Epidermal melanocyte (primary cell): ENCODE data around the gene PNMA8A.
"Not testable (repeated sequence)": the region's sequence is repeated elsewhere in the genome, so short reads cannot be mapped to it uniquely, and the experiment has no call there.

Experiments used
- DNase-seq: peaks from one replicate; pipeline ENCODE4 v3.0.0; 2011; ENCODE audit warnings: low spot score; ENCODE audit not compliant: insufficient read length

Gene PNMA8A

GRCh38 chr19:46471116-46471733 is at the start of gene PNMA8A:
Gene PNMA8A (minus strand): TSS chr19:46471563. CDS start chr19:46471035, 528 bp downstream.
- DNase-seq, result no peak

- DNase-seq, result no peak
These were observed 49.3 kb upstream of the PNMA8A start for GRCh38 chr19:46520616-46521015.

DNA sequence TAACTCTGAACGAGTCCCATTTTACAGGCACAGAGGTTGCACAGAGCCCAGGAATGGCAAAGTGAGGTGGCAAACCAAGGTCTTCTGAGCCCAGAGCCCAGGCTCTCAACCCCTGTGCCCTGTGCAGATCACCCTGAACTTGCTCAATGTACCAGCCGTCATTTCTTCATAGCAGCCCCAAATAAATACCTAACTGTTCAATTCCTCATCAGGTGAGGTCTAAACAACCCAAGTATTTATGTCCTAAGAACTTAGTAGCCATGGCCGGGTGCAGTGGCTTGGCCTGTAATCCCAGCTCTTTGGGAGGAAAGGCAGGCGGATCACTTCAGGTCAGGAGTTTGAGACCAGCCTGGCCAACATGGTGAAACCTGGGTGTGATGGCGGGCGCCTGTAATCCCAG is 46.1 kb upstream of the PNMA8A start:
- DNase-seq, result no peak

DNA sequence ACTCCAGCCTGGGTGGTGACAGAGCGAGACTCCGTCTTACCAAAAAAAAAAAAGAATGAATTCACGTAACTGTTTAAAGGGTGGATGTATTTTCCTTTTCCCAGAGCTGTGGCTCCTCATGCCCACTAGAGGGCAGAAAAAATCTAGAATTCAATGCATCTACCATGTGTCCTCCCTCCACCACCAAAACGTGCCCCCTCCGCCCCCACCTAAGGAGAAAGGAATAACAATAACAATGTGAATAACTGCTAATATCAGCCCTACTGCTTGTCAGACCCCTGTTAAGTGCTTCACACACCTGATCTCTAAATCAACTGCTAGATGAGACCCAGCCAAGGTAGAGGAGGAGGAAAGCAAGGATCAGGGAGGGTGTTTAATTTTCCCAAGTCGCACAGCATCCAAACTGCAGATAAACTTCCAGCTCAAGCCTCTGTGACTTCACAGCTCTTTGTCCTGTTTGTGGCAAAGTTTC is 44.6 kb upstream of the PNMA8A start:
- DNase-seq, result peak; percentile 68

DNA sequence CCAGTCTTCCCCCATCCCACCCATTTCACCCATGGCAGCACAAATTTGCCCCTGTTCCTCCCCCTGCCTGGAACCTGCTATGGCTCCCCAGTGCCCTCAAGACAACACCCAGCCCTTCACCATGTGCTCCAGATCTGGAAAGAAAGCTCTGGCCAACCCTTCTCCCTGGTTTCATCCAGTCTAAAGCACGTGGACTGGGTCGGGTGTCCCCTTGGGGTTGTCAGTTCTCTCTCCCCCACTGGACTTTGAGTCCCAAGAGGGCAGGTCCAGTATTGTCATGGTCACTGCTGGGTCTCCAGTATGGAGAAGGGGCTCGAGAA is 43.9 kb upstream of the PNMA8A start:
- DNase-seq, result no peak

DNA sequence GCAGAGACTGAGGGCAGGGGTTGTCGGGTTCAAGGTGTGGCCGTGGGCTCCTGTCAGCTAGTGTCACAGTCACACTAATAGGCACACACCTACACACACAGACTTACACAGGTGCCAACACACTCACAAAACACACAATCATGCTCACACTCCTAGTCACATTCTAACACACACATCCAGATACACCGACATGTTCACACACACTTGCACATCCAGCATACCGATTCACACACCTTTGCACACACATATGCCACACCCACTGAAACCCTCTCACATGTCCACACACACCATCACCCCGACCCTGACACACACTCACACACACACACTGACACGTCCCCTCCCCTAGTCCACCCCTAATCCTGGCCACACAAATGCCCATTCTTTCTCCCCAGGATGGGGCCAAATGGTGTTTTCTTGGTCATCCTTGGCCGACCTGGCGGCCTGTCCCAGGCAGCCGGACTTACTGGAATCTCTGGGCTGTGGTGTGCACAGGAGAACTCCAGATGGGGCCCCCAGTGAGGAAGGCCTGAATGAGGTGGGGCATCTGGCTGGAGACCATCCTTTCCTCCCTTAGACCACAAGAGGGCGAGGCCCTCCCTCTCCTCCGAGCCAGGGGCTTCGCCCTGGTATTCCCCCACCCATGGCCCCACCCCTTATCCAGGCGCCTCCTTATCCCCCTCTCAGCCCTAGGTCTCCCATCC is 43.4 kb upstream of the PNMA8A start:
- no peak for DNase-seq

DNA sequence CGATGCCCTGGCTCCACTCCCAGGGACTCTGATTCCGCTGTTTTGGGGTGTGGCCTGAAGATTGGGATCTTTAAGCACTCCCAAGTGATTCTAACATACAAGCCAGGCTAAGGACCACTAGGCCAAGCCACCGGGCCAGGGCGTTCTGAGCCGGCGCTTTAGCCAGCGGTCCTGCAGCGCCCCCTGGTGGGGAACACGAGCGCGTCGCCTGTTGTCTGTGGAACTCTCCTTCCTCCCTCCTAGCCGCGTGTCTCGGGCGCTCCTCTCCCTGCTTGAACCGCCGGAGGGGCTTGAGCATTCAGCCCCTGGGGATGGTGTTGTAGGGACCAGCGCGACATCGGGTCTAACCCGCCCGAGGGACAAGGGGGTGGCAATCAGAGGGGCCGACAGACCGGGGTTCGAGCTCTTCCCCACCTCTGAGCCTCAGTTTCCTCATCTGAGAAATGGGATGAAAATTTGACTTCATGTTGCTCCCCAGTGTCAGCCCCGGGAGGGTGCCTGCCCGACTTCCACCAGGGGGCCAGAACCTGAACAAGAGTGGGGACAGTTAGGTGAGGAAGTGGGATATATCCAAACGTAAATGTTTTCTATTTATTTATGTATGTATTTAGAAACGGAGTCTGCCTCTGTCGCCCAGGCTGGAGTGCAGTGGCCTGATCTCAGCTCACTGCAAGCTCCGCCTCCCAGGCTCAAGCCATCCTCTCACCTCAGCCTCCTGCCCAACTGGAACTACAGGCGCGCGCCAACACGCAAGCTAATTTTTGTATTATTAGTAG is 42.3 kb upstream of the PNMA8A start:
- peak; percentile 69 for DNase-seq

DNA sequence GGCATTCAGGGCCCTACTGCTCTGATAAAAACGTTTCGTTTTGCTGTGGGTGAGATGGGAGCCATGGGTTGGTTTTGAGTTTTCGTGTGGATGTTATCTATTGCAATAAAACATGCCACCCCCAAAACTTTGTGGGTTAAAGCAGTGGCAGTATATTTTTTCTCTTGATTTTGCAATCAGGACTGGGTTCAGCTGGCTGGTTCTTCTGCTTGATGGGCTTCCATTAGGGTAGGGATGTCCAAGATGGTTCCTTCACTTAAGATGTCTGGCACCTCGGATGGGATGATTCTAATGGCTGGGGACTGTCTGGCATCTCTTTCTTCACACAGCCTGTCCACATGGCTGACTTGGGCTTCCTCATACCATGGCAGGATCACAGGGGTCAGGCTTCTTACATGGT is 39.9 kb upstream of the PNMA8A start:
- no peak for DNase-seq

DNA sequence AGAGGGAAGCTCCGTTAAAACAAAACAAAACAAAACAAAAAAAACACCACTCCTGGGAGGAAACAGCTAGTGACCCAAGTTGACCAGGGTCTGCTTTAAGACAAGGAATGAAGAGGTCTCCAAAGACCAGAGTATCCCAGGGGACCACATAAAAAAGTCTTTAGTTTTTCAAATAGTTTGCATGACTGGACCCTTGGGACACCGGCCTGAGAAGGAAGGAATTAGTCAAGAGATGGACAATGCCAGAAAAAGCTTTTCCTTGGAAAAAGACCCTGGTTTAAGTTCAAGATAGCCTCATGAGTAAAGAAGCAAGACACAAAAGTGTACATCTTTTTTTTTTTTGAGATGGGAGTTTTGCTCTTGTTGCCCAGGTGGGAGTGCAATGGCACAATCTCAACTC is 36.8 kb upstream of the PNMA8A start:
- no peak for DNase-seq

DNA sequence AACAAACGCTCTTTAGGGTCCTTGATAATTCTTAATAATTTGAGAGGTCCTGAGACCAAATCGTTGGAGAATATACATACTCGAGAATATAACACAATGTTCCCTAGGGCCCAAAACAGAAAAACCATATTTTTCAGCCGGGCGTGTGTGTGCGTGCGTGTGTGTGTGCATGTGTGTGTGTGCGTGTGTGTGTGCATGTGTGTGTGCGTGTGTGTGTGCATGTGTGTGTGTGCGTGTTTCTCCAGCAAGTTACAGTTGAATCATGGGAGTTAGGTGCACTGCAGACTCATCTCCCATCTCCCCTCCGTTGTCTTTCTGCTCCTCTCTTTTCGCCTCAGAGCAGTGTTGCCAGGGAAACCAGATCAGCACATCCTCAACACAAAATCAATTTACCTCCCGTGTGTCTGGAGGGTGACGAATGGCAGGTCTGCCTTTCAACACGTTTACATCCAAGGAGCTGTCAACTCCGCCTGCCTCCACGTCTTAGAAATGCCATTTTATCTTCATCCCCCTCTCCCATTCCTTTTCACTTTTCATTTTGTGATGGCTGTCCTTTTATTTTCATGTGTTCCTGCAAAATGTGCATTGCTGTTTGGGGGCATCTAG is 32.6 kb upstream of the PNMA8A start:
- no peak for DNase-seq

- no peak for DNase-seq
These were observed 31.5 kb upstream of the PNMA8A start for GRCh38 chr19:46502891-46503290.

DNA sequence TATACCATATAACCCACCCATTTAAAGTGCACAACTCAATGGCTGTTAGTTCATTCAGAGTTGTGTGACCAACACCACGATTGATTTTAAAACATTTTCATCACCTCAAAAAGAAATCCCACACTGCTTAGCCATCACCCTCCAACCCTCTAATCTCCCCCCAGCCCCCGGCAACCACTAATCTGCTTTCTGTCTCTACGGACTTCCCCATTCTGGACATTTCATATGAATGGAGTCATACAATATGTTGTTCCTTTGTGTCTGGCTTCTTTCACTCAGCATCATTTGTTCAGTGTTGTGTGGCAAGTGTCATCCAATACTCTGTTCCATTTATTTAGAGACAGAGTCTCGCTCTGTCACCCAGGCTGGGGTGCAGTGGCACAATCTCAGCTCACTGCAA is 28.3 kb upstream of the PNMA8A start:
- no peak for DNase-seq

DNA sequence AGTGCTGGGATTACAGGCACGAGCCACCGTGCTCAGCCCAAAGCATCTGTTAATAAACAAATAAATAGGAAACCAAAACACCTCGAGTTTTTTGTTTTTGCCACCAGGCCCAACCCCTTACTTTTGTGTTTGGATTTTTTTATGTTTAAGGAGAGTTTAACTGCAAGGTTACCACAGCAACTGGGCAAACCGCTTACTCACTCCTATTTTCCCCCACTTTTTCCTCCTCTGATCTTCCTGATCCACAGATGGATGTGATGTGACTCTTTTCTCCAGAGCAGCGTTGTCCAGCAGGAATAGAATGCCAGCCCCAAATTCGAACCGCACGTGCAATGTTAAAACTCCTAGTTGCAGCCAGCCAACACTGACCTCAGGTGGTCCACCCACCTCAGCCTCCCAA is 26.4 kb upstream of the PNMA8A start:
- DNase-seq, result no peak

DNA sequence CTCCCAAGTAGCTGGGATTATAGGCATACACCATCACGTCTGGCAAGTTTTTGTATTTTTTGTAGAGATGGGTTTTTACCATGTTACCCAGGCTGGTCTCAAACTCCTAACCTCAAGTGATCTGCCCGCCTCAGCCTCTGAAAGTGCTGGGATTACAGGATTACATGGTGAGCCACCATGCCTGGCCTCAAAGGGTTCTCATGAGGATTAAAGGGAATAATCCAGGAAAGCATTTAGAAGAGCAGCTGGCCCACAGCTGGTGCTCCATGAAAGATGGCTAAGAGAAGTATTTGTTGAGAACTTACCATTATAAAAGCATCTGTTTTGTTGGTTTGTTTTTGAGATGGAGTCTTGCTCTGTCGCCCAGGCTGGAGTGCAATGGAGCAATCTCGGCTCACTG is 25.5 kb upstream of the PNMA8A start:
- not testable (repeated sequence) for DNase-seq

DNA sequence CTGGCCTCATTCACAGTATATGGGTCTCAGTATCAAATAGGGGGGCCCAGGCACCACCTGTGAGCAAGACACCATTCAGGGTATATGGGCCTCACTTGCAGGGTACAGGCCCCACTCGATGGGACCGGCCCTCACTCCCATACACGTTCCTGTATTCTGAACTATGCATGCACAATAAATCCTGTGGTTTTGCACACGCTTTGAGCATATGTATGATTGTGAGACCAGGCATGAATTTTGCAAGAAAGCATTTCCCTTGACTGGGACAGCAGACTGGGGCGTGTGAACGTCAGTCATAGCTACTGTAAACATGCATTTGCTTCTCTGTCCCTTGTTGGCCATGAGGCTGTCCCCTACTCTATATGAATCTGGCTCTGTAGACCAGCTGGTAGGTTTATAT is 24.9 kb upstream of the PNMA8A start:
- DNase-seq, result no peak

GRCh38 chr19:46495786-46496099 is 24.4 kb upstream of the PNMA8A start, which contains the start of gene PNMA8B:
Gene PNMA8B (minus strand): TSS chr19:46495867. CDS start chr19:46495465, 402 bp downstream.
- peak; percentile 64 for DNase-seq

- DNase-seq, result no peak
These were observed 23.8 kb upstream of the PNMA8A start for GRCh38 chr19:46494941-46495785.

DNA sequence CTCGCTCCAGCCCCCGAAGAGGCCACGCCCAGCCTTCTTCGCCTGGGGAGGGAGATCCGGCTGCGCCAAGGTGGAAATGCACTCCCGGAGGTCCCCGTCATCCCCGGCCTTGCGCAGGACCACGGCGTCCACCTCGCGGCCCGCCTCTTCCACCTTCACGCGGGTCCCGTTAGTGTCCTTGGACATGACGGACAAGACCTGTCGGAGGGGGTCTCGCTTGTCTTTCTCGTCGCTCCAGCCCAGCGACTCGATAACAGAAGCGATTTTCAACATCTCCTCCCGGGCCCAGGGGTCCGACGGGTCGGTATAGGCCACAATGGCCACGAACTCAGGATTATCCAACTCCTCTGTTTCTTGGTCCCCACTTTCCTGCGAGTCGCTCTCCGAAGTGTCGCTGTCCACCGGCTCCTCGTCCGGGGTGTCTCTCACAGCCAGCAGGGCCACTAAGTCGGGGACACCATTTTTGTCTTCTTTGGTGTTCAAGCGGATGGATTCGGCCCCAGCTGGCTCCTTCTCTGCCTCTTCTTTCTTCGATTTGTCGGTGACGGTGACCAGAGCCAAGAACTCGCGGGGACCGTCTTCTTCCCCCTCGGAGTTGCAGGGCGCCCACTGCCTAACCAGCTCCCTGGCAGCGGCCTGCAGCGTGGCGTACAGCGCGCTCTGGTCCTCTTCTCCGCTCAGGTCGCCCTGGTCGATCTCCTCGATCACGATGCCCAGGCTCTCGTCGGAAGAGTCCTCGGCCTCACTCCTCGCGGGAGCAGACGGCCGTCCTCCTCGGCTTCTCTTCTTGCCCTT is 23.0 kb upstream of the PNMA8A start:
- no peak for DNase-seq

DNA sequence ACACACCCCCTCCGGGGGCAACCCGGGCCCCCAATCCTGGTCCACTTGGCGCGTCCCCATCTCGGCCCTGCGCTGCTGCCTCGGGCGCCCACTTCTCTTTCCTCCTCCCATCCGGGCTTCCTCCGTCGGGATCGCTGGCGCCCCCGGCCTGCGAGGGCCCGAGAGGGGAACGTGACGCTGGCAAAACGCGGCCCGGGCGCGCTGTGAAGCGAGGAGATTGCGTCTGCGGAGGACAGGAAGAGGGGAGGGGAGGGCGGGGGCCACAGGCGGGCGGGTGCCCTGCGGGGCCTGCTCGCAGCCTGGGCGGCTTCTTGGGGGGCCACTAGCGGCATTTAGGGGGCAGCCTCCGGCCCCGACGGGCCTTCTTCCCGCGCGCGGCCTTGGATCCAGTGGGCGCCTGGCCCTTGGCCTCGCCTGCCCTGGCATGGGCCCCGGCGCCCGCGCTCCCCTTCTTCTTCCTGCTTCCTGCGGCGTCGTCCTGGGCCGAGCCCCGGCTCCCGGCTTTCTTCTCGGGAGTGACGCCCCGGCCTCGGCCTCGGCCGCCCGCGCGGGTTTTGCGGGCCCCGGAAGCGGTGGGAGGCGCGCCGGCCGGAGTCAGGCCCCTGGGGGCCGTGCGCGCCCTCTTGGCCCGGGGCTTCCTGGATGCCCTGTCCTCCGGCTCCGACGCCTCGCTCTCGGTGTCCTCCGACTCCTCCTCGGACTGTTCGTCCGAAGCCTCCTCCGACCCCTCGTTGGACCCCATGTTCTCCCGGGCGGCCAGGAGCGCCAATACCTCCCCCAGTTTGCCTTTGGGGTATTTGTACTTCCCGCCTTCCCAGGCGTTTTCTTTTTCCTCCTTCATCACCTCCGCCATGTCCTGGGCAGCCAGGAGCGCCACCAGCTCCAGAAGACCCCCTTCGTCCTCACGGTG is 22.1 kb upstream of the PNMA8A start:
- DNase-seq, result no peak
